GM18858 (cell line): Measurements from ENCODE around the gene WNT7B.

Experiments used
- ATAC-seq: cut with Tn5 transposase; IDR thresholded peaks from one replicate; pipeline ENCODE4 v1.9.1; 2021; ENCODE audit not compliant: unreplicated experiment

The WNT7B gene

GRCh38 chr22:45933506-45934167 is 43.3 kb downstream of the WNT7B start:
- ATAC-seq: no peak

GRCh38 chr22:45932071-45932470 is 44.9 kb downstream of the WNT7B start:
- ATAC-seq: no peak

GRCh38 chr22:45931042-45931441 is 45.9 kb downstream of the WNT7B start:
- no peak for ATAC-seq

GRCh38 chr22:45930324-45930723 is 46.6 kb downstream of the WNT7B start:
- no peak for ATAC-seq

GRCh38 chr22:45929649-45930048 is 47.3 kb downstream of the WNT7B start:
- ATAC-seq: no peak

GRCh38 chr22:45928726-45929368 is 48.1 kb downstream of the WNT7B start:
- ATAC-seq: no peak

GRCh38 chr22:45927059-45927458 is 49.9 kb downstream of the WNT7B start:
- no peak for ATAC-seq

GRCh38 chr22:45926433-45926832 is 50.5 kb downstream of the WNT7B start:
- ATAC-seq: no peak

- ATAC-seq: no peak
Observed at GRCh38 chr22:45925811-45926351, 51.1 kb downstream of the WNT7B start.

- no peak for ATAC-seq
Observed at GRCh38 chr22:45923835-45924234, 53.1 kb downstream of the WNT7B start.

- no peak for ATAC-seq
Observed at GRCh38 chr22:45923212-45923611, 53.8 kb downstream of the WNT7B start.

- no peak for ATAC-seq
Observed at GRCh38 chr22:45922661-45923060, 54.3 kb downstream of the WNT7B start.

- ATAC-seq: no peak
Observed at GRCh38 chr22:45922256-45922655, 54.7 kb downstream of the WNT7B start.

GRCh38 chr22:45919504-45920286 is 57.3 kb downstream of the WNT7B start:
- no peak for ATAC-seq

GRCh38 chr22:45918459-45919370 is 58.2 kb downstream of the WNT7B start:
- ATAC-seq: no peak

- ATAC-seq: no peak
Observed at GRCh38 chr22:45917700-45918458, 59.1 kb downstream of the WNT7B start.

- no peak for ATAC-seq
Observed at GRCh38 chr22:45917146-45917545, 59.8 kb downstream of the WNT7B start.

GRCh38 chr22:45916515-45916914 is 60.4 kb downstream of the WNT7B start:
- no peak for ATAC-seq

GRCh38 chr22:45915841-45916240 is 61.1 kb downstream of the WNT7B start:
- ATAC-seq: no peak

- ATAC-seq: no peak
Observed at GRCh38 chr22:45915151-45915550, 61.8 kb downstream of the WNT7B start.
